Lung (tissue), 12 donors: ENCODE measurements around the gene GARNL3. TPM values are rescaled to one million over a fixed set of nuclear protein-coding genes. Genes with fewer than 3 reads are reported as not detected.

Source experiments
- ATAC-seq: fragments of 200-7000 bp; cut with Tn5 transposase; one replicate; pipeline ENCODE4 v1.9.1; 2020; ENCODE audit warnings: moderate number of reproducible peaks; ENCODE audit not compliant: insufficient read depth, low FRiP score
- DNase-seq, 3 donors: peaks; one replicate each; pipeline ENCODE4 v3.0.0-alpha.2; 2013 to 2017
- H3K27ac ChIP-seq, 2 donors: one replicate each; pipeline ENCODE4 v1.5.1; 2013; ENCODE audit warnings: mild to moderate bottlenecking in 2 of 2, moderate library complexity in 2 of 2, control low read depth in 1 of 2, inconsistent platforms in 1 of 2, low read depth in 1 of 2, low read length in 1 of 2
- H3K27me3 ChIP-seq, 3 donors: one replicate each; pipeline ENCODE4 v1.5.1; 2013; ENCODE audit warnings: low read length in 2 of 3; ENCODE audit not compliant: control insufficient read depth in 3 of 3, insufficient read depth in 3 of 3
- H3K36me3 ChIP-seq, 4 donors: one replicate each; pipeline ENCODE4 v1.5.1; 2013; ENCODE audit warnings: low read length in 4 of 4, mild to moderate bottlenecking in 1 of 4, moderate library complexity in 1 of 4; ENCODE audit not compliant: control insufficient read depth in 4 of 4, insufficient read depth in 4 of 4
- H3K4me1 ChIP-seq, 5 donors: one replicate each; pipeline ENCODE4 v1.5.1; 2013; ENCODE audit warnings: low read length in 5 of 5, mild to moderate bottlenecking in 2 of 5, moderate library complexity in 1 of 5; ENCODE audit not compliant: control insufficient read depth in 5 of 5, insufficient read depth in 5 of 5
- H3K4me3 ChIP-seq: one replicate; pipeline ENCODE4 v1.5.1; 2013; ENCODE audit warnings: mild to moderate bottlenecking, control low read depth, moderate library complexity
- H3K9ac ChIP-seq, 2 donors: one replicate each; pipeline ENCODE4 v1.5.1; 2013; ENCODE audit warnings: low read length in 2 of 2, control low read depth in 1 of 2; ENCODE audit not compliant: insufficient read depth in 1 of 2
- H3K9me3 ChIP-seq, 4 donors: one replicate each; pipeline ENCODE4 v1.5.1; 2013; ENCODE audit warnings: low read length in 3 of 4, mild to moderate bottlenecking in 1 of 4, moderate library complexity in 1 of 4; ENCODE audit not compliant: control insufficient read depth in 4 of 4, insufficient read depth in 3 of 4
- WGBS, 2 donors: extraction: QIAGEN DNeasy Blood & Tissue Kit; methylation state at CpG; one replicate each; pipeline ENCODE4 v1.1.7; 2013; 5-methylcytosine and 5-hydroxymethylcytosine counted together
- polyA plus RNA-seq, 2 donors: library from polyadenylated mRNA; stranded (reverse); fragments of 200-250 nt; gene quantifications; one replicate each; pipeline ENCODE4 v1.2.1, GENCODE V29; 2013
- total RNA-seq, 2 donors: library from RNA; depleted of rRNA in 1 of 2; stranded (reverse); fragments of >200 nt in 1 of 2; gene quantifications; one replicate each; pipeline ENCODE4 v1.2.1, GENCODE V29; 2014 to 2021
- TF ChIP-seq, protein P1 (sequence below): IDR thresholded peaks from 2 replicates; pipeline ENCODE4 v1.5.1; 2012; ENCODE audit warnings: mild to moderate bottlenecking; ENCODE audit errors: control extremely low read depth, extremely low read depth
- donor health status: control.
- donor health status: control.
- donor health status: Bipolar disorder and iron deficiency.
- donor health status: healthy.
- donor health status: DM: yes; HTN: yes; CAD: no.

GARNL3 gene
- total and polyA plus RNA-seq, 4 donors = 1.5 to 31.1 (median 4.4) TPM

DNA sequence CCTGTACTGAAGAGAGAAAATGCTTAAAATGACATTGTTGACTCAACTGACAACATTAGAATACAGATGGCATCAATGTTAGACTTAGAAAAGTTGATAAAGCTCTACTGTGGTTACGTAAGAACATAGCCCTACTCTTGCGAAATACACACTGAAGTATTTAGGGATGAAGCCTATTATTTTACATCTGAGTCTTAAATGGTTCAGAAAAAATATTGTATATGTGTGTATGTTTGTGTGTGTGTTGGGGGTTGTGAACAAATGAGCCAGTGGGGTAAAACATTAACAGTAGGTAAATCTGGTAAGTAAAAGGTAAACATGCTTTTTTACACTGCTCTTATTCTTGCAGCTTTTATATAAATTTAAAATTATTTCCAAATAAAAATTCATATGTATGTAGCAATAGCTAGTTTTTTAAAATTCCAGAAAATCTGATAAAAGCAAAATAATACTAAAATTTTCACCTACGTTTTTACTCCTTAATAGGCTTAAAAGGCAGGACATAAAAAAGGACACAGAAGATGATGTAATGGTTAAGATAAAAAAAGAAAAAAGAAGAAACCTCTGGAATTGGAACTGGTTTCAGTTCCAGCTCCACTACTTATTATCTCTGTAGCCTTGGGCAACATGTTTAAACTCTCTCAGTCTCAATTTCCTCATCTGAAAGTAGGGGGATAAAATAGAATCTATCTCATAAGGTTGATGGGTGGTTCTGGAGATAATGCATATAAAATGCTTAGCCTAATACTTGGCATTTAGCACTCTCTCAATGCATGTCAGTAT is 44.3 kb downstream of the GARNL3 start:
- TF ChIP-seq, protein P1, sequence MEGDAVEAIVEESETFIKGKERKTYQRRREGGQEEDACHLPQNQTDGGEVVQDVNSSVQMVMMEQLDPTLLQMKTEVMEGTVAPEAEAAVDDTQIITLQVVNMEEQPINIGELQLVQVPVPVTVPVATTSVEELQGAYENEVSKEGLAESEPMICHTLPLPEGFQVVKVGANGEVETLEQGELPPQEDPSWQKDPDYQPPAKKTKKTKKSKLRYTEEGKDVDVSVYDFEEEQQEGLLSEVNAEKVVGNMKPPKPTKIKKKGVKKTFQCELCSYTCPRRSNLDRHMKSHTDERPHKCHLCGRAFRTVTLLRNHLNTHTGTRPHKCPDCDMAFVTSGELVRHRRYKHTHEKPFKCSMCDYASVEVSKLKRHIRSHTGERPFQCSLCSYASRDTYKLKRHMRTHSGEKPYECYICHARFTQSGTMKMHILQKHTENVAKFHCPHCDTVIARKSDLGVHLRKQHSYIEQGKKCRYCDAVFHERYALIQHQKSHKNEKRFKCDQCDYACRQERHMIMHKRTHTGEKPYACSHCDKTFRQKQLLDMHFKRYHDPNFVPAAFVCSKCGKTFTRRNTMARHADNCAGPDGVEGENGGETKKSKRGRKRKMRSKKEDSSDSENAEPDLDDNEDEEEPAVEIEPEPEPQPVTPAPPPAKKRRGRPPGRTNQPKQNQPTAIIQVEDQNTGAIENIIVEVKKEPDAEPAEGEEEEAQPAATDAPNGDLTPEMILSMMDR = no peak
- DNase-seq = peak in 2 of 3 donors; percentile 72 to 86
- Histone ChIP-seq H3K9me3 (no peaks in the 10 kb centered on the region), H3K9ac (no peak overlapping the region), H3K4me3 (no peak overlapping the region), H3K27me3 (no peaks in the 10 kb centered on the region), H3K4me1 (peaks cover 0 to 22% (median 15%) of the 10 kb centered on the region in 5 donors), H3K27ac (peak overlapping the region in 1 of 2 donors; percentile 16), H3K36me3 (peaks cover 0 to 2% (median under 1%) of the 10 kb centered on the region in 4 donors)
- no peak for ATAC-seq
- WGBS, 2 donors = 49 to 53% methylated on average over 3 of the region's 3 CpGs

DNA sequence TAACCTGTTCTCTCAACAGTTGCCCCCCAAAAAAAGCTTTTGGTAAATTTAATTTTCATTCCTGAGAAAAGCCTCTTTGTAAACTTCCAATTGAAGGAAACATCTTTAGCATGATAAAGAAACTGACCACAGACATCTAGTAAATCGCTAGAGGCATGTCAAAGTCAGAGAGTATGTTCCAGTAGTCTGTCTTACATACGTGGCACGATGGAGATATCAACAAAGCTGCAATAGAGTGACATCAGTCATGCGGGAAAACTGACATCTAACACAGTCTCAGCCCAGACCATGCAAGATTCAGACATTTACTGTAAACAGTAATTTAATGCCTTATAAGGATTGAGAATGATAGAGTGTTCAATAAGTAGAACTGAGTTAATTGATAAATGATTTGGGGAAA is 45.1 kb downstream of the GARNL3 start:
- 75 to 82% methylated on average over 4 of the region's 4 CpGs for WGBS, 2 donors
- Histone ChIP-seq H3K4me3 (no peak overlapping the region), H3K36me3 (peaks cover 0 to 5% (median 2%) of the 10 kb centered on the region in 4 donors), H3K27me3 (no peaks in the 10 kb centered on the region), H3K9ac (no peak overlapping the region), H3K4me1 (peaks cover 0 to 22% (median 17%) of the 10 kb centered on the region in 5 donors), H3K9me3 (no peaks in the 10 kb centered on the region), H3K27ac (no peak overlapping the region)
- TF ChIP-seq, protein P1 = no peak
- DNase-seq (no peak), ATAC-seq (no peak)

DNA sequence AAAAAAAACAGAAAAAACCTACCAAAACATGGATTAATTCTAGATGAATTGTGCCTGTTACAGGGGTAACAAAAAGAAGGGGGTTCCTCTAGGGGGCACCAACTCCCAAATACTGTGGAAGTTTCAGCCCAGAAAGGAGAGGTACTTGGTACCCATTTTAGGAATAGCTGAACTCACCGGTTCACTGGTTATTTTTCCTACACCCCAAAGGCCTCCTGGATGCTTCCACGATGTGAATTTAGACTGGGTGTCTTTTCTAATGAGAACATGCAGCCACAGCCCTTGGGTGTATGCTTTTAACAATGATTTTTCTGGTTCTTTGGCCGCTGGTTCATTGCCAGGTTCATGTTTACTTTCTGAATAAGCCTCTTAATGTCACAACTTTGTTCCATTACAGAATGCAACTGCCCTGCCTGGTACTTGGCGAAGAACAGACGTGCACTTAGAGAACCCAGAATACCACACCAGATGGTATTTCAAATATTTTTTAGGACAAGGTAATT is 46.7 kb downstream of the GARNL3 start:
- no peak overlapping the region for H3K9ac ChIP-seq
- TF ChIP-seq, protein P1 = peak; percentile 35
- no peaks in the 10 kb centered on the region for H3K9me3 ChIP-seq
- H3K36me3 ChIP-seq = peaks cover 0 to 9% (median 4%) of the 10 kb centered on the region in 4 donors
- no peak overlapping the region for H3K4me3 ChIP-seq
- no peaks in the 10 kb centered on the region for H3K27me3 ChIP-seq
- WGBS, 2 donors = 30 to 52% methylated on average over 5 of the region's 5 CpGs
- H3K27ac ChIP-seq = peak overlapping the region; percentile 64 to 88
- H3K4me1 ChIP-seq = peaks cover 0 to 22% (median 17%) of the 10 kb centered on the region in 5 donors
- DNase-seq (peak; percentile 52 to 83 (median 79)), ATAC-seq (peak; percentile 34)
